Thyroid gland (tissue), 4 donors: Measurements from ENCODE around the gene MYLK2. TPM values are rescaled to one million over a fixed set of nuclear protein-coding genes. Genes with fewer than 3 reads are reported as not detected.

Experiments used
- DNase-seq, 2 donors: peaks; one replicate each; pipeline ENCODE4 v3.0.0-alpha.2; 2019
- H3K27ac ChIP-seq, 3 donors: fragments of 200-600 bp; sonication (generic); 1 replicate in 2 of 3; 2 replicates in 1 of 3; pipeline ENCODE4 v1.5.1; 2016 to 2019; ENCODE audit warnings: mild to moderate bottlenecking in 1 of 3, moderate library complexity in 1 of 3
- H3K27me3 ChIP-seq: fragments of 200-600 bp; sonication (generic); one replicate; pipeline ENCODE4 v1.5.1; 2019
- H3K36me3 ChIP-seq, 2 donors: fragments of 200-600 bp; sonication (generic); one replicate each; pipeline ENCODE4 v1.5.1; 2016 to 2019
- H3K4me1 ChIP-seq, 2 donors: fragments of 200-600 bp; sonication (generic); one replicate each; pipeline ENCODE4 v1.5.1; 2017 to 2019
- H3K4me3 ChIP-seq, 3 donors: fragments of 200-600 bp; sonication (generic); replicated peaks in 1 of 3; 1 replicate in 2 of 3; 2 replicates in 1 of 3; pipeline ENCODE4 v1.5.1; 2016; ENCODE audit warnings: mild to moderate bottlenecking in 1 of 3
- H3K9me3 ChIP-seq: fragments of 200-600 bp; sonication (generic); one replicate; pipeline ENCODE4 v1.5.1; 2017
- POLR2A ChIP-seq, 2 donors: fragments of 450-650 bp; IDR thresholded peaks; one replicate each; pipeline ENCODE4 v1.6.1; 2017; ENCODE audit warnings: antibody characterized with exemption in 2 of 2, mild to moderate bottlenecking in 2 of 2, moderate library complexity in 1 of 2
- WGBS, 2 donors: methylation state at CpG; one replicate each; pipeline ENCODE4 v1.1.5; 2017; 5-methylcytosine and 5-hydroxymethylcytosine counted together
- intact Hi-C: fragments of 100-400 bp; cut with DNase I; formaldehyde crosslinking; loops from one replicate; pipeline ENCODE4 v1.15.1; 2023
- total RNA-seq, 4 donors: library from RNA; depleted of rRNA; stranded (reverse); fragments of >200 nt; gene quantifications; one replicate each; pipeline ENCODE4 v1.2.3, GENCODE V29; 2016
- TF ChIP-seq, protein P1 (sequence below), 6 experiments: fragments of 200-600 bp in 3 of 6; fragments of 450-650 bp in 3 of 6; sonication (generic) in 3 of 6; IDR thresholded peaks; one replicate each; pipeline ENCODE4 v1.5.1; 2016 to 2019; ENCODE audit warnings: antibody characterized with exemption in 6 of 6, mild to moderate bottlenecking in 2 of 6, inconsistent platforms in 1 of 6, moderate library complexity in 1 of 6

Gene MYLK2
- total RNA-seq, 4 donors from 2014 or later = 0.22 to 0.83 TPM; not detected in 2

- intact Hi-C loops = no loop called here
Observed at GRCh38 chr20:31845300-31845863, 26.2 kb downstream of the MYLK2 start, which contains the start of gene FOXS1. TSS of gene FOXS1 (minus strand) at chr20:31845604. CDS start at chr20:31845542, 62 bp downstream.

DNA sequence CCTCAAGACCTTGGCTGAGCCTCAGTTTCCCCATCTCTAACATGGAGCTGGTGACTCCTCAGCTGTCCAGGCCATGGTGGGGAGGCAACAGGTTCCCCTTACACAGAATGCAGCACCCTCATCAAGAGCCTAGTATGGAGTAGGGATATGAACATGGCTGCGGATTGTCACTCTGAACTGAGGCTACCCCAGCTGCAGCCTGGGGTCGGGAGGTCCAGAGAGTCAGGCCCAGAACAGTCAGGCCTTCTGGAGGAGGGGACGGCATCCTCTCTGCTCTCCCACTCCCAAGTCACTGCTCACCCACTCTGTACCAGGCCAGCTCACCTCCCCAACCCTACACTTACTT is 27.6 kb downstream of the MYLK2 start:
- Histone ChIP-seq H3K4me1 (peaks cover 0 to 10% of the 10 kb centered on the region in 2 donors), H3K36me3 (no peaks in the 10 kb centered on the region), H3K27ac (no peak overlapping the region), H3K4me3 (no peak overlapping the region), H3K27me3 (no peaks in the 10 kb centered on the region), H3K9me3 (no peaks in the 10 kb centered on the region)
- intact Hi-C loops = no loop called here
- TF ChIP-seq, protein P1, sequence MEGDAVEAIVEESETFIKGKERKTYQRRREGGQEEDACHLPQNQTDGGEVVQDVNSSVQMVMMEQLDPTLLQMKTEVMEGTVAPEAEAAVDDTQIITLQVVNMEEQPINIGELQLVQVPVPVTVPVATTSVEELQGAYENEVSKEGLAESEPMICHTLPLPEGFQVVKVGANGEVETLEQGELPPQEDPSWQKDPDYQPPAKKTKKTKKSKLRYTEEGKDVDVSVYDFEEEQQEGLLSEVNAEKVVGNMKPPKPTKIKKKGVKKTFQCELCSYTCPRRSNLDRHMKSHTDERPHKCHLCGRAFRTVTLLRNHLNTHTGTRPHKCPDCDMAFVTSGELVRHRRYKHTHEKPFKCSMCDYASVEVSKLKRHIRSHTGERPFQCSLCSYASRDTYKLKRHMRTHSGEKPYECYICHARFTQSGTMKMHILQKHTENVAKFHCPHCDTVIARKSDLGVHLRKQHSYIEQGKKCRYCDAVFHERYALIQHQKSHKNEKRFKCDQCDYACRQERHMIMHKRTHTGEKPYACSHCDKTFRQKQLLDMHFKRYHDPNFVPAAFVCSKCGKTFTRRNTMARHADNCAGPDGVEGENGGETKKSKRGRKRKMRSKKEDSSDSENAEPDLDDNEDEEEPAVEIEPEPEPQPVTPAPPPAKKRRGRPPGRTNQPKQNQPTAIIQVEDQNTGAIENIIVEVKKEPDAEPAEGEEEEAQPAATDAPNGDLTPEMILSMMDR (IDR thresholded peaks at IDR 0.05) = no peak
- TF ChIP-seq POLR2A (IDR thresholded peaks at IDR 0.05) = no peak
- DNase-seq = no peak
- 73 to 83% methylated on average over 3 of the region's 3 CpGs for WGBS, 2 donors

More at GRCh38 chr20:31845300-31845863, 26.2 kb downstream of the MYLK2 start, which contains the start of gene FOXS1:
- Histone ChIP-seq H3K36me3 (no peaks in the 10 kb centered on the region), H3K27ac (peak within 1 kb of the TSS in 2 of 3 donors; percentile 24 to 33), H3K27me3 (no peaks in the 10 kb centered on the region), H3K9me3 (no peaks in the 10 kb centered on the region), H3K4me1 (peaks cover 0 to 10% of the 10 kb centered on the region in 2 donors), H3K4me3 (no peak within 1 kb of the TSS)
- TF ChIP-seq, protein P1 (IDR thresholded peaks at IDR 0.05) = no peak
- peak in 1 of 2 donors; percentile 31 for TF ChIP-seq POLR2A (IDR thresholded peaks at IDR 0.05)
- no peak for DNase-seq
- 46 to 74% methylated on average over 4 to 21 of the region's 21 CpGs for WGBS, 2 donors

GRCh38 chr20:31848088-31848999 is 29.2 kb downstream of the MYLK2 start:
- WGBS, 2 donors = 88% methylated on average over 19 to 29 of the region's 32 CpGs
- H3K27me3 ChIP-seq = no peaks in the 10 kb centered on the region
- no peaks in the 10 kb centered on the region for H3K9me3 ChIP-seq
- no peaks in the 10 kb centered on the region for H3K36me3 ChIP-seq
- H3K27ac ChIP-seq = no peak overlapping the region
- intact Hi-C loops = no loop called here
- no peak overlapping the region for H3K4me3 ChIP-seq
- no peak for DNase-seq
- H3K4me1 ChIP-seq = peaks cover 0 to 6% of the 10 kb centered on the region in 2 donors
- no peak for TF ChIP-seq POLR2A (IDR thresholded peaks at IDR 0.05)
- TF ChIP-seq, protein P1 (IDR thresholded peaks at IDR 0.05) = no peak

DNA sequence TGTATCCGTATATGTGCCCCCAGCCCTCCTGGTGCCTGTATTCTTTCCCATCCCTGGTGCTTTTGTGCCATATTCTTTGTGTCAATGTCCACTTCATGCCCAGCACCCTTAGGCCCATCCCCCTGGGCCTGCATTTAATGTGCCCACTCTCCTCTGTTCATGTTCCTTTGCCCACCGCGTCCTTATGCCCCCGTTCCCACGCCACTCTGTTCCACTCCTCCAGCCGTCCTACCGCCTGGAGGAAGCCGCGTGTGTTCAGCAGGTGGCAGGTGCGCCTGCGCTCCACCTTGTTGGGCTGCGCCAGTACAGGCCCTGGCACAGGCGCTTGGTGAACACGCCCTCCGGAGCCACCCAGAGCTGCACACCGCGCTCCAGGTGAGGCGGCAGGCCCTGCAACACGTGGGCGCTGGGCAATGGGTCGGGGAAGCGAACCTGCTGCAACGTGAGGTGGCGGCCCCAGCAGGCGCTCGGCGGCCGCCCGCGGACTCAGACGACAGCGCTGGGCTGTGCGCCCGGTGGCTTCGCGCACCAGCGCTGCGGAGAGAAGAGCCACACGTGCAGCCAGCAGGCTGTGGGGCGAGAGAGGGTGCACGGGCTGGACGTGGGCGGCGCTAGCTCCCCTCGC is 30.3 kb downstream of the MYLK2 start:
- peaks cover 0 to 3% of the 10 kb centered on the region in 2 donors for H3K4me1 ChIP-seq
- H3K36me3 ChIP-seq = no peaks in the 10 kb centered on the region
- peak overlapping the region in 1 of 3 donors; percentile 4 for H3K4me3 ChIP-seq
- peak; percentile 77 to 88 for DNase-seq
- H3K27me3 ChIP-seq = no peaks in the 10 kb centered on the region
- intact Hi-C loops = no loop called here
- no peaks in the 10 kb centered on the region for H3K9me3 ChIP-seq
- H3K27ac ChIP-seq = no peak overlapping the region
- TF ChIP-seq POLR2A (IDR thresholded peaks at IDR 0.05) = no peak
- TF ChIP-seq, protein P1 (IDR thresholded peaks at IDR 0.05) = no peak
- WGBS, 2 donors = 25 to 44% methylated on average over 13 to 36 of the region's 45 CpGs
